Measurements from ENCODE around the gene CFAP73. TPM values are rescaled to one million over a fixed set of nuclear protein-coding genes. Genes with fewer than 3 reads are reported as not detected.
"Not testable (repeated sequence)": the region's sequence is repeated elsewhere in the genome, so short reads cannot be mapped to it uniquely, and the experiment has no call there.

CFAP73 gene
- polyA plus RNA-seq, 3 donors, result 0.14 TPM; not detected in 2

GRCh38 chr12:113138826-113139225 is 10.7 kb upstream of the CFAP73 start:
- Histone ChIP-seq H3K27ac (ENCODE audit: low read depth in 1 of 2, low read length in 2 of 2) (no peak overlapping the region), H3K4me1 (ENCODE audit: control insufficient read depth in 1 of 2, insufficient read depth in 2 of 2, low read length in 2 of 2) (peaks cover 33 to 38% of the 10 kb centered on the region in 2 donors), H3K79me2 (ENCODE audit: insufficient read depth, low read length) (no peaks in the 10 kb centered on the region), H3K4me2 (replicated peaks; ENCODE audit: extremely low read depth, low read length, poor library complexity, severe bottlenecking) (no peak overlapping the region), H3K36me3 (replicated peaks in 1 of 2; ENCODE audit: control insufficient read depth in 1 of 2, insufficient read depth in 2 of 2, low read length in 2 of 2) (no peaks in the 10 kb centered on the region), H2AFZ (ENCODE audit: insufficient read depth, low read depth, low read length, poor library complexity, severe bottlenecking) (no peak overlapping the region), H4K20me1 (ENCODE audit: insufficient read depth, low read length) (no peaks in the 10 kb centered on the region), H3K27me3 (ENCODE audit: control insufficient read depth in 2 of 2, insufficient read depth in 2 of 2, low read length in 2 of 2) (peaks cover 0 to 25% of the 10 kb centered on the region in 2 donors), H3K4me3 (replicated peaks in 1 of 3; ENCODE audit: low read depth in 2 of 3, low read length in 3 of 3) (no peak overlapping the region), H3K9ac (ENCODE audit: insufficient read depth, low read length, poor library complexity, severe bottlenecking) (no peak overlapping the region), H3K9me3 (replicated peaks in 1 of 2; ENCODE audit: control insufficient read depth in 1 of 2, insufficient read depth in 1 of 2, low read length in 2 of 2) (no peaks in the 10 kb centered on the region)
- Mint-ChIP-seq H3K9me3 (peaks cover 0 to 6% (median 0%) of the 10 kb centered on the region in 7 donors), H3K4me1 (peaks cover 39% of the 10 kb centered on the region), H3K27ac (peak overlapping the region in 1 of 7 donors; percentile 17), H3K4me3 (no peak overlapping the region), H3K36me3 (no peaks in the 10 kb centered on the region), H3K27me3 (ENCODE audit: low read depth in 3 of 3) (peaks cover 23 to 34% (median 24%) of the 10 kb centered on the region in 3 donors)
- no peak for DNase-seq
- intact Hi-C loops (cut with micrococcal nuclease), result no loop called here
- 85% methylated on average over 2 of the region's 3 CpGs for WGBS (ENCODE audit: insufficient coverage)
- TF ChIP-seq, protein P1, sequence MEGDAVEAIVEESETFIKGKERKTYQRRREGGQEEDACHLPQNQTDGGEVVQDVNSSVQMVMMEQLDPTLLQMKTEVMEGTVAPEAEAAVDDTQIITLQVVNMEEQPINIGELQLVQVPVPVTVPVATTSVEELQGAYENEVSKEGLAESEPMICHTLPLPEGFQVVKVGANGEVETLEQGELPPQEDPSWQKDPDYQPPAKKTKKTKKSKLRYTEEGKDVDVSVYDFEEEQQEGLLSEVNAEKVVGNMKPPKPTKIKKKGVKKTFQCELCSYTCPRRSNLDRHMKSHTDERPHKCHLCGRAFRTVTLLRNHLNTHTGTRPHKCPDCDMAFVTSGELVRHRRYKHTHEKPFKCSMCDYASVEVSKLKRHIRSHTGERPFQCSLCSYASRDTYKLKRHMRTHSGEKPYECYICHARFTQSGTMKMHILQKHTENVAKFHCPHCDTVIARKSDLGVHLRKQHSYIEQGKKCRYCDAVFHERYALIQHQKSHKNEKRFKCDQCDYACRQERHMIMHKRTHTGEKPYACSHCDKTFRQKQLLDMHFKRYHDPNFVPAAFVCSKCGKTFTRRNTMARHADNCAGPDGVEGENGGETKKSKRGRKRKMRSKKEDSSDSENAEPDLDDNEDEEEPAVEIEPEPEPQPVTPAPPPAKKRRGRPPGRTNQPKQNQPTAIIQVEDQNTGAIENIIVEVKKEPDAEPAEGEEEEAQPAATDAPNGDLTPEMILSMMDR (IDR thresholded peaks at IDR 0.05), result no peak

DNA sequence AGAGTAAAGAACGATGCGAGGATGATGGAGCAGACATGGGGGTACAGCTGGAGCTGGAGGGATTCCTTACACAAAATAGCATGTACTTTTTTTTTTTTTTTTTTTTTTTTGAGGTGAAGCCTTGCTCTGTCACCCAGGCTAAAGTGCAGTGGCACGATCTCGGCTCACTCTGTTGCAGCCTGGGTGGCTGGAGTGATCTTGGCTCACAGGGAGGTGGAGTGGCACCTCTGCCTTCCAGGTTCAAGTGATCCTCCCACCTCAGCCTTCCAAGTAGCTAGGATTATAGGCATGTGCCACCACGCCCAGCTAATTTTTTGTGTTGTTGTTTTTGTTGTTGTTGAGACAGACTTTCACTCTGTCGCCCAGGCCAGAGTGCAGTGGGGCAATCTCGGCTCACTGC is 8.8 kb upstream of the CFAP73 start:
- Mint-ChIP-seq H3K27me3 (ENCODE audit: low read depth in 3 of 3) (peaks cover 13 to 19% (median 15%) of the 10 kb centered on the region in 3 donors), H3K4me3 (no peak overlapping the region), H3K27ac (no peak overlapping the region), H3K4me1 (peaks cover 38% of the 10 kb centered on the region), H3K36me3 (no peaks in the 10 kb centered on the region), H3K9me3 (peaks cover 0 to 4% (median 0%) of the 10 kb centered on the region in 7 donors)
- H2AFZ ChIP-seq (ENCODE audit: insufficient read depth, low read depth, low read length, poor library complexity, severe bottlenecking), result no peak overlapping the region
- no peaks in the 10 kb centered on the region for H3K79me2 ChIP-seq (ENCODE audit: insufficient read depth, low read length)
- H3K27me3 ChIP-seq (ENCODE audit: control insufficient read depth in 2 of 2, insufficient read depth in 2 of 2, low read length in 2 of 2), result peaks cover 0 to 13% of the 10 kb centered on the region in 2 donors
- no peak overlapping the region for H3K9ac ChIP-seq (ENCODE audit: insufficient read depth, low read length, poor library complexity, severe bottlenecking)
- no peak for DNase-seq
- no peak overlapping the region for H3K4me2 ChIP-seq (replicated peaks; ENCODE audit: extremely low read depth, low read length, poor library complexity, severe bottlenecking)
- TF ChIP-seq, protein P1 (IDR thresholded peaks at IDR 0.05), result no peak
- H4K20me1 ChIP-seq (ENCODE audit: insufficient read depth, low read length), result no peaks in the 10 kb centered on the region
- intact Hi-C loops (cut with micrococcal nuclease), result no loop called here
- H3K4me1 ChIP-seq (ENCODE audit: control insufficient read depth in 1 of 2, insufficient read depth in 2 of 2, low read length in 2 of 2), result peaks cover 37 to 42% of the 10 kb centered on the region in 2 donors
- no peaks in the 10 kb centered on the region for H3K36me3 ChIP-seq (replicated peaks in 1 of 2; ENCODE audit: control insufficient read depth in 1 of 2, insufficient read depth in 2 of 2, low read length in 2 of 2)
- H3K4me3 ChIP-seq (replicated peaks in 1 of 3; ENCODE audit: low read depth in 2 of 3, low read length in 3 of 3), result no peak overlapping the region
- WGBS (ENCODE audit: insufficient coverage), result 100% methylated on average over 2 of the region's 7 CpGs
- no peak overlapping the region for H3K27ac ChIP-seq (ENCODE audit: low read depth in 1 of 2, low read length in 2 of 2)
- no peaks in the 10 kb centered on the region for H3K9me3 ChIP-seq (replicated peaks in 1 of 2; ENCODE audit: control insufficient read depth in 1 of 2, insufficient read depth in 1 of 2, low read length in 2 of 2)

GRCh38 chr12:113141716-113142115 is 7.8 kb upstream of the CFAP73 start:
- Histone ChIP-seq H3K27ac (ENCODE audit: low read depth in 1 of 2, low read length in 2 of 2) (peak overlapping the region; percentile 97 to 99), H2AFZ (ENCODE audit: insufficient read depth, low read depth, low read length, poor library complexity, severe bottlenecking) (peak overlapping the region; percentile 74), H3K4me1 (ENCODE audit: control insufficient read depth in 1 of 2, insufficient read depth in 2 of 2, low read length in 2 of 2) (peaks cover 32 to 40% of the 10 kb centered on the region in 2 donors), H3K4me2 (replicated peaks; ENCODE audit: extremely low read depth, low read length, poor library complexity, severe bottlenecking) (peak overlapping the region; percentile 50), H3K9ac (ENCODE audit: insufficient read depth, low read length, poor library complexity, severe bottlenecking) (peak overlapping the region; percentile 85)
- H3K4me3 Mint-ChIP-seq, result peak overlapping the region in 1 of 2 donors; percentile 45
- H3K27me3 Mint-ChIP-seq (ENCODE audit: low read depth in 3 of 3); H3K36me3 ChIP-seq (replicated peaks in 1 of 2; ENCODE audit: control insufficient read depth in 1 of 2, insufficient read depth in 2 of 2, low read length in 2 of 2); H3K27me3 ChIP-seq (ENCODE audit: control insufficient read depth in 2 of 2, insufficient read depth in 2 of 2, low read length in 2 of 2); H3K4me3 ChIP-seq (replicated peaks in 1 of 3; ENCODE audit: low read depth in 2 of 3, low read length in 3 of 3); H3K36me3 Mint-ChIP-seq; intact Hi-C loops (cut with micrococcal nuclease); DNase-seq; H3K9me3 Mint-ChIP-seq; H4K20me1 ChIP-seq (ENCODE audit: insufficient read depth, low read length); H3K79me2 ChIP-seq (ENCODE audit: insufficient read depth, low read length); H3K9me3 ChIP-seq (replicated peaks in 1 of 2; ENCODE audit: control insufficient read depth in 1 of 2, insufficient read depth in 1 of 2, low read length in 2 of 2): not testable (repeated sequence)
- H3K4me1 Mint-ChIP-seq, result peaks cover 36% of the 10 kb centered on the region
- peak overlapping the region; percentile 96 to 99 (median 98) for H3K27ac Mint-ChIP-seq
- 100% methylated on average over 1 of the region's 3 CpGs for WGBS (ENCODE audit: insufficient coverage)

Data from CD14-positive monocyte (primary cell).